Calu3 (cell line): ENCODE results near the gene CCR3. TPM values are rescaled to one million over a fixed set of nuclear protein-coding genes. Genes with fewer than 3 reads are reported as not detected.

Experiments used
- BruUV-seq: library from RNA; stranded (reverse); fragments of 400-500 nt; replicated peaks from 2 replicates; lab custom pipeline; 2021; lab: Mats Ljungman, UMichigan
- CTCF ChIA-PET: fragments of 300-600 bp; sonication (Branson Sonifier 250); formaldehyde crosslinking; loops from one replicate; lab custom pipeline; 2022; ENCODE audit warnings: antibody characterized with exemption; lab: Charles Lee
- DNase-seq: peaks from one replicate; pipeline ENCODE4 v3.0.0; 2022
- H3K27ac Mint-ChIP-seq: one replicate; pipeline ENCODE4 v1.8.0; 2022; ENCODE audit warnings: mixed read lengths; ENCODE audit not compliant: unreplicated experiment
- H3K27me3 Mint-ChIP-seq: one replicate; pipeline ENCODE4 v1.8.0; 2022; ENCODE audit warnings: mixed read lengths; ENCODE audit not compliant: unreplicated experiment
- H3K36me3 Mint-ChIP-seq: one replicate; pipeline ENCODE4 v1.8.0; 2022; ENCODE audit warnings: mild to moderate bottlenecking, moderate library complexity, mixed read lengths; ENCODE audit not compliant: insufficient read depth, unreplicated experiment
- H3K4me1 Mint-ChIP-seq: one replicate; pipeline ENCODE4 v1.8.0; 2022; ENCODE audit warnings: mild to moderate bottlenecking, low read depth, mixed read lengths; ENCODE audit not compliant: unreplicated experiment
- H3K4me3 Mint-ChIP-seq: one replicate; pipeline ENCODE4 v1.8.0; 2022; ENCODE audit warnings: mild to moderate bottlenecking, low read depth, moderate library complexity, mixed read lengths; ENCODE audit not compliant: unreplicated experiment
- H3K9me3 Mint-ChIP-seq: one replicate; pipeline ENCODE4 v1.8.0; 2022; ENCODE audit warnings: low read depth, mixed read lengths; ENCODE audit not compliant: unreplicated experiment
- CTCF ChIP-seq: fragments of 200-600 bp; IDR thresholded peaks from one replicate; pipeline ENCODE4 v1.8.0; 2022; ENCODE audit warnings: antibody characterized with exemption; ENCODE audit not compliant: unreplicated experiment
- intact Hi-C: fragments of 100-400 bp; cut with micrococcal nuclease; formaldehyde crosslinking; loops from one replicate; pipeline ENCODE4 v1.10.0; 2022; ENCODE audit not compliant: unreplicated experiment
- total RNA-seq: library from RNA; stranded (reverse); gene quantifications from 2 replicates; pipeline ENCODE4 v1.2.3, GENCODE V29; 2022

The CCR3 gene
- total RNA-seq, 1 experiment from 2014 or later = 0.17 TPM

GRCh38 chr3:46301122-46301835 is 59.0 kb downstream of the CCR3 start:
- peaks cover 63% of the 10 kb centered on the region for H3K27me3 Mint-ChIP-seq
- no TSS peak for BruUV-seq
- H3K36me3 Mint-ChIP-seq = no peaks in the 10 kb centered on the region
- TF ChIP-seq CTCF = no peak
- CTCF ChIA-PET = no interaction called here
- intact Hi-C loops = loop anchor here (5.0 kb wide), 1 partner anchor 49 kb away; no protein-coding TSS in a partner anchor
- DNase-seq = no peak
- no peak overlapping the region for H3K27ac Mint-ChIP-seq
- no peaks in the 10 kb centered on the region for H3K4me1 Mint-ChIP-seq
- H3K9me3 Mint-ChIP-seq = no peaks in the 10 kb centered on the region
- H3K4me3 Mint-ChIP-seq = no peak overlapping the region

- intact Hi-C loops = loop anchor here (5.0 kb wide), 1 partner anchor 51 kb away; no protein-coding TSS in a partner anchor
- no peak for TF ChIP-seq CTCF
- Mint-ChIP-seq H3K27ac (no peak overlapping the region), H3K9me3 (no peaks in the 10 kb centered on the region), H3K4me3 (no peak overlapping the region), H3K36me3 (no peaks in the 10 kb centered on the region), H3K4me1 (no peaks in the 10 kb centered on the region), H3K27me3 (peaks cover 43% of the 10 kb centered on the region)
- DNase-seq = no peak
- CTCF ChIA-PET = interaction anchor here (1.3 kb wide), 1 partner anchor 9 kb away, joined by 3 read pairs; no protein-coding TSS in a partner anchor
- no TSS peak for BruUV-seq
These were observed 61.0 kb downstream of the CCR3 start for GRCh38 chr3:46303240-46303639.

- CTCF ChIA-PET = no interaction called here
- DNase-seq = no peak
- H3K4me1 Mint-ChIP-seq = no peaks in the 10 kb centered on the region
- intact Hi-C loops = loop anchor here (5.0 kb wide), 1 partner anchor 52 kb away; no protein-coding TSS in a partner anchor
- no peaks in the 10 kb centered on the region for H3K36me3 Mint-ChIP-seq
- no TSS peak for BruUV-seq
- H3K9me3 Mint-ChIP-seq = no peaks in the 10 kb centered on the region
- no peak overlapping the region for H3K27ac Mint-ChIP-seq
- no peak for TF ChIP-seq CTCF
- peaks cover 43% of the 10 kb centered on the region for H3K27me3 Mint-ChIP-seq
- H3K4me3 Mint-ChIP-seq = no peak overlapping the region
These were observed 62.5 kb downstream of the CCR3 start for GRCh38 chr3:46304739-46305138.

- no peak overlapping the region for H3K27ac Mint-ChIP-seq
- intact Hi-C loops = no loop called here
- peaks cover 8% of the 10 kb centered on the region for H3K4me1 Mint-ChIP-seq
- peaks cover 54% of the 10 kb centered on the region for H3K27me3 Mint-ChIP-seq
- CTCF ChIA-PET = no interaction called here
- H3K36me3 Mint-ChIP-seq = no peaks in the 10 kb centered on the region
- DNase-seq = no peak
- no peak overlapping the region for H3K4me3 Mint-ChIP-seq
- TF ChIP-seq CTCF = no peak
- H3K9me3 Mint-ChIP-seq = no peaks in the 10 kb centered on the region
- BruUV-seq = no TSS peak
These were observed 70.7 kb downstream of the CCR3 start for GRCh38 chr3:46312991-46313390.
